H1 (cell line): ENCODE results near the gene DHX58. TPM values are rescaled to one million over a fixed set of nuclear protein-coding genes. Genes with fewer than 3 reads are reported as not detected.

Experiments
- CTCF ChIA-PET: fragments of 300-600 bp; sonication (Branson Sonifier 250); formaldehyde crosslinking; loops from one replicate; lab custom pipeline; 2021; ENCODE audit not compliant: partially characterized antibody; lab: Charles Lee
- POLR2A ChIA-PET: fragments of 300-600 bp; sonication (Branson Sonifier 250); formaldehyde crosslinking; loops from one replicate; lab custom pipeline; 2021; ENCODE audit warnings: inconsistent platforms; ENCODE audit not compliant: partially characterized antibody; lab: Charles Lee
- DNase-seq, 2 experiments: peaks; one replicate each; pipeline versions ENCODE4 v3.0.0 to v3.0.0-alpha.2; 2010 to 2022; ENCODE audit warnings: low spot score in 2 of 2, low read depth in 1 of 2, mixed read lengths in 1 of 2
- FAIRE-seq: peaks from 2 replicates; lab custom pipeline; 2011; peaks lifted over from hg19 to GRCh38; lab: Jason Lieb, UNC
- H2AFZ ChIP-seq: 2 replicates; pipeline ENCODE4 v1.8.1; 2012; ENCODE audit warnings: low read length, inconsistent platforms
- H2AK5ac ChIP-seq: 2 replicates; pipeline ENCODE4 v1.6.1; 2013; ENCODE audit warnings: low read depth, low read length
- H2BK120ac ChIP-seq: replicated peaks from 2 replicates; pipeline ENCODE3; 2013; ENCODE audit warnings: low read depth, low read length, inconsistent platforms
- H2BK12ac ChIP-seq: 2 replicates; pipeline ENCODE4 v1.6.1; 2013; ENCODE audit warnings: low read depth, low read length
- H2BK15ac ChIP-seq: 2 replicates; pipeline ENCODE4 v1.6.1; 2013; ENCODE audit warnings: low read length
- H2BK20ac ChIP-seq: 2 replicates; pipeline ENCODE4 v1.6.1; 2013; ENCODE audit warnings: low read length
- H2BK5ac ChIP-seq: 2 replicates; pipeline ENCODE4 v1.6.1; 2013; ENCODE audit warnings: low read depth, low read length
- H3K14ac ChIP-seq: 2 replicates; pipeline ENCODE4 v1.6.1; 2013; ENCODE audit warnings: inconsistent platforms; ENCODE audit not compliant: insufficient read length
- H3K18ac ChIP-seq: 2 replicates; pipeline ENCODE4 v1.6.1; 2013; ENCODE audit warnings: low read length; ENCODE audit errors: extremely low read depth
- H3K23ac ChIP-seq: 2 replicates; pipeline ENCODE4 v1.6.1; 2013; ENCODE audit warnings: inconsistent platforms; ENCODE audit not compliant: insufficient read length
- H3K23me2 ChIP-seq: 2 replicates; pipeline ENCODE4 v1.6.1; 2013; ENCODE audit warnings: low read depth, low read length
- H3K27ac ChIP-seq: 2 replicates; pipeline ENCODE4 v1.6.1; 2011; ENCODE audit warnings: low read depth, low read length, inconsistent platforms
- H3K27me3 ChIP-seq, 4 experiments: replicated peaks in 1 of 4; 1 replicate in 1 of 4; 2 replicates in 3 of 4; pipeline versions ENCODE4 v1.6.1 to v1.8.1; 2011 to 2013; ENCODE audit warnings: low read length in 3 of 4, mild to moderate bottlenecking in 3 of 4, inconsistent platforms in 2 of 4, mixed read lengths in 2 of 4, moderate library complexity in 1 of 4; ENCODE audit not compliant: control insufficient read depth in 3 of 4, insufficient read depth in 3 of 4; ENCODE audit errors: extremely low read depth in 1 of 4
- H3K36me3 ChIP-seq, 4 experiments: 2 replicates each; pipeline versions ENCODE4 v1.6.1 to v1.8.1; 2011 to 2013; ENCODE audit warnings: mild to moderate bottlenecking in 4 of 4, low read length in 3 of 4, moderate library complexity in 2 of 4, control low read depth in 1 of 4, inconsistent platforms in 1 of 4; ENCODE audit not compliant: insufficient read depth in 4 of 4, control insufficient read depth in 2 of 4
- H3K4ac ChIP-seq: replicated peaks from 2 replicates; pipeline ENCODE3; 2013; ENCODE audit warnings: low read length, low read depth, mixed read lengths, inconsistent platforms; ENCODE audit not compliant: insufficient read length
- H3K4me1 ChIP-seq, 4 experiments: replicated peaks in 1 of 4; 1 replicate in 1 of 4; 2 replicates in 3 of 4; pipeline versions ENCODE4 v1.6.1 to v1.8.1; 2011 to 2013; ENCODE audit warnings: low read length in 3 of 4, inconsistent platforms in 2 of 4, mixed read lengths in 1 of 4; ENCODE audit not compliant: insufficient read depth in 4 of 4, control insufficient read depth in 3 of 4
- H3K4me2 ChIP-seq, 2 experiments: 2 replicates each; pipeline versions ENCODE4 v1.6.1 to v1.8.1; 2011 to 2013; ENCODE audit warnings: low read depth in 2 of 2, low read length in 2 of 2, control low read depth in 1 of 2, inconsistent platforms in 1 of 2, mild to moderate bottlenecking in 1 of 2; ENCODE audit not compliant: insufficient read depth in 1 of 2
- H3K4me3 ChIP-seq, 4 experiments: fragments of 200-600, 300-600 bp in 1 of 4; sonication (generic), shearing (Covaris generic), sonication (Bioruptor Twin) in 1 of 4; 2 replicates each; pipeline versions ENCODE4 v1.5.1 to v1.8.1; 2011 to 2016; ENCODE audit warnings: low read length in 4 of 4, low read depth in 3 of 4, control low read depth in 2 of 4, inconsistent platforms in 2 of 4, mild to moderate bottlenecking in 2 of 4, mixed read lengths in 1 of 4, moderate library complexity in 1 of 4; ENCODE audit not compliant: insufficient read depth in 2 of 4; ENCODE audit errors: extremely low read depth in 1 of 4
- H3K56ac ChIP-seq: replicated peaks from 2 replicates; pipeline ENCODE3; 2013; ENCODE audit warnings: low read depth, mild to moderate bottlenecking, mixed read lengths, low read length, inconsistent platforms; ENCODE audit not compliant: insufficient read length
- H3K79me1 ChIP-seq: 2 replicates; pipeline ENCODE4 v1.6.1; 2013; ENCODE audit warnings: low read depth, low read length, control low read depth
- H3K79me2 ChIP-seq, 2 experiments: 2 replicates each; pipeline versions ENCODE4 v1.6.1 to v1.8.1; 2012 to 2013; ENCODE audit warnings: low read length in 2 of 2, mild to moderate bottlenecking in 2 of 2, inconsistent platforms in 1 of 2; ENCODE audit not compliant: insufficient read depth in 2 of 2, control insufficient read depth in 1 of 2
- H3K9ac ChIP-seq, 4 experiments: replicated peaks in 1 of 4; 1 replicate in 1 of 4; 2 replicates in 3 of 4; pipeline versions ENCODE4 v1.6.1 to v1.8.1; 2011 to 2013; ENCODE audit warnings: low read depth in 3 of 4, low read length in 3 of 4, control low read depth in 2 of 4, mild to moderate bottlenecking in 2 of 4, moderate library complexity in 2 of 4, inconsistent platforms in 1 of 4; ENCODE audit errors: extremely low read depth in 1 of 4
- H3K9me3 ChIP-seq, 2 experiments: 2 replicates each; pipeline versions ENCODE4 v1.6.1 to v1.8.1; 2012 to 2013; ENCODE audit warnings: mild to moderate bottlenecking in 2 of 2, moderate library complexity in 2 of 2, control low read depth in 1 of 2, inconsistent platforms in 1 of 2, low read depth in 1 of 2, low read length in 1 of 2, mixed read lengths in 1 of 2; ENCODE audit not compliant: insufficient read depth in 2 of 2
- H4K20me1 ChIP-seq, 2 experiments: replicated peaks in 1 of 2; 2 replicates each; pipeline versions ENCODE3 to v1.8.1; 2011 to 2013; ENCODE audit warnings: inconsistent platforms in 2 of 2, low read length in 2 of 2, mild to moderate bottlenecking in 1 of 2; ENCODE audit not compliant: insufficient read depth in 2 of 2, control insufficient read depth in 1 of 2
- H4K5ac ChIP-seq: 2 replicates; pipeline ENCODE4 v1.6.1; 2013; ENCODE audit warnings: low read length, low read depth, mixed read lengths, inconsistent platforms; ENCODE audit not compliant: insufficient read length
- H4K8ac ChIP-seq: 2 replicates; pipeline ENCODE4 v1.8.0; 2013; ENCODE audit warnings: mild to moderate bottlenecking, moderate library complexity, low read length, inconsistent platforms; ENCODE audit not compliant: insufficient read depth; ENCODE audit errors: extremely low read depth
- H4K91ac ChIP-seq: replicated peaks from 2 replicates; pipeline ENCODE3; 2013; ENCODE audit warnings: low read length, mixed read lengths, inconsistent platforms; ENCODE audit not compliant: insufficient read length
- GABPA ChIP-seq: IDR thresholded peaks from 2 replicates; pipeline ENCODE4 v1.6.1; 2011; ENCODE audit warnings: mild to moderate bottlenecking, low read length, moderate library complexity, borderline replicate concordance; ENCODE audit not compliant: insufficient read depth
- TCF12 ChIP-seq: IDR thresholded peaks from 2 replicates; pipeline ENCODE4 v1.6.1; 2011; ENCODE audit warnings: low read depth, mild to moderate bottlenecking, low read length
- WGBS, 2 experiments: shearing (Covaris generic) in 1 of 2; methylation state at CpG; one replicate each; pipeline versions ENCODE4 v1.1.6 to v1.1.7; 2013 to 2015; ENCODE audit warnings: low lambda C conversion rate in 2 of 2, mixed read lengths in 2 of 2, inconsistent platforms in 1 of 2, low coverage in 1 of 2, missing lambda C conversion rate in 1 of 2; ENCODE audit not compliant: insufficient replicate concordance in 2 of 2, insufficient coverage in 1 of 2, insufficient read length in 1 of 2; ENCODE audit errors: extremely low coverage in 1 of 2, missing lambda C conversion rate in 1 of 2; 5-methylcytosine and 5-hydroxymethylcytosine counted together
- polyA plus RNA-seq, 7 experiments: library from polyadenylated mRNA; depleted of rRNA in 3 of 7; stranded (reverse) in 5 of 7; unstranded in 2 of 7; fragments of >200 nt in 5 of 7; fragments of 200-250 nt in 2 of 7; gene quantifications; 1 replicate in 5 of 7; 2 replicates in 1 of 7; 4 replicates in 1 of 7; pipeline versions ENCODE4 v1.2.1 to v1.2.3, GENCODE V29; 2011 to 2013; ENCODE audit warnings: missing spikeins in 2 of 7, mixed read lengths in 2 of 7
- total RNA-seq: library from RNA; stranded (reverse); fragmentation: NEBNext Ultra II Directional; extraction: Animal tissue kit (Norgen Biotek cat#: 25700); gene quantifications from 2 replicates; pipeline ENCODE4 v1.2.1, GENCODE V29; 2021

The DHX58 gene
- total and polyA plus RNA-seq, 2 of the 8 experiments (the other 6 are each of a cell fraction or from before 2014, with no cell fraction given), result 5.6 to 9.9 TPM

- Histone ChIP-seq H4K8ac (no peak overlapping the region), H2BK120ac (no peak overlapping the region), H3K9ac (no peak overlapping the region), H4K5ac (no peak overlapping the region), H3K9me3 (no peaks in the 10 kb centered on the region), H2AK5ac (no peak overlapping the region), H3K23me2 (peaks cover 2% of the 10 kb centered on the region; the same call in 1 of the 2 replicates), H3K27ac (no peak overlapping the region), H2BK5ac (no peak overlapping the region), H3K79me1 (no peaks in the 10 kb centered on the region), H3K4me2 (no peak overlapping the region), H2AFZ (no peak overlapping the region), H4K20me1 (peaks cover 0 to under 1% of the 10 kb centered on the region in 2 experiments), H2BK20ac (no peak overlapping the region), H3K4me3 (no peak overlapping the region), H3K4me1 (peaks cover 0 to 18% (median 10%) of the 10 kb centered on the region in 4 experiments; a peak in 6 of 7 replicates), H3K56ac (no peak overlapping the region), H3K27me3 (no peaks in the 10 kb centered on the region), H3K79me2 (no peaks in the 10 kb centered on the region), H3K23ac (no peak overlapping the region), H2BK12ac (peak overlapping the region; percentile 17; the same call in 1 of the 2 replicates), H3K14ac (no peak overlapping the region), H3K18ac (0 out of 2 replicates have a peak overlapping the region, but pooled peaks have one; percentile 32), H3K4ac (no peak overlapping the region), H2BK15ac (0 out of 2 replicates have a peak overlapping the region, but pooled peaks have one; percentile 72), H3K36me3 (peaks cover 0 to 6% (median 2%) of the 10 kb centered on the region in 4 experiments; a peak in 5 of 8 replicates), H4K91ac (no peak overlapping the region)
- ChIA-PET POLR2A (interaction anchor here (0.6 to 7.2 kb wide), 13 partner anchors 9 to 100 kb away, joined by 3 to 51 read pairs (median 3); partner anchors contain the start of genes DNAJC7, HSPB9, KAT2A and NKIRAS2), CTCF (interaction anchor here (1.1 to 39.4 kb wide), 7 partner anchors 8 to 149 kb away, joined by 3 to 1084 read pairs (median 8); partner anchors contain the start of genes DNAJC7, KAT2A, NKIRAS2 and ZNF385C)
- no peak for TF ChIP-seq TCF12
- TF ChIP-seq GABPA, result no peak
- 91% methylated on average over 11 of the region's 12 CpGs; no CpG with 5 or more reads in 1 of the 2 experiments for WGBS, 2 experiments
- FAIRE-seq (no peak), DNase-seq (no peak)
These were observed 503 bp downstream of the DHX58 start for GRCh38 chr17:42111871-42112551.
